Limb (tissue), 2 donors: ENCODE data around the gene ME3.
"Not testable (repeated sequence)": the region's sequence is repeated elsewhere in the genome, so short reads cannot be mapped to it uniquely, and the experiment has no call there.

Experiments
- DNase-seq, 2 donors: peaks; one replicate each; pipeline ENCODE4 v3.0.0-alpha.2; 2016; ENCODE audit errors: extremely low spot score in 2 of 2

Gene ME3

GRCh38 chr11:86435711-86436110, 236.7 kb downstream of the ME3 start:
- DNase-seq: no peak

- not testable (repeated sequence) for DNase-seq
These were observed 238.9 kb downstream of the ME3 start for GRCh38 chr11:86433361-86434095.

- DNase-seq: no peak
These were observed 241.2 kb downstream of the ME3 start for GRCh38 chr11:86431258-86431657.

- no peak for DNase-seq
These were observed 245.0 kb downstream of the ME3 start for GRCh38 chr11:86427441-86427840.

GRCh38 chr11:86423488-86423887, 248.9 kb downstream of the ME3 start:
- not testable (repeated sequence) for DNase-seq

GRCh38 chr11:86422371-86422770, 250.0 kb downstream of the ME3 start:
- no peak for DNase-seq

GRCh38 chr11:86421946-86422345, 250.5 kb downstream of the ME3 start:
- DNase-seq: no peak

- DNase-seq: no peak
These were observed 253.5 kb downstream of the ME3 start for GRCh38 chr11:86418917-86419316.

- no peak for DNase-seq
These were observed 253.9 kb downstream of the ME3 start for GRCh38 chr11:86418513-86418912.

GRCh38 chr11:86418106-86418505, 254.3 kb downstream of the ME3 start:
- no peak for DNase-seq

GRCh38 chr11:86416951-86417350, 255.5 kb downstream of the ME3 start:
- not testable (repeated sequence) for DNase-seq

GRCh38 chr11:86416494-86416893, 255.9 kb downstream of the ME3 start:
- no peak for DNase-seq

- DNase-seq: no peak
These were observed 257.4 kb downstream of the ME3 start for GRCh38 chr11:86415026-86415425.

GRCh38 chr11:86414032-86414431, 258.4 kb downstream of the ME3 start:
- DNase-seq: no peak

GRCh38 chr11:86408845-86409244, 263.6 kb downstream of the ME3 start:
- DNase-seq: no peak

GRCh38 chr11:86403458-86403857, 269.0 kb downstream of the ME3 start:
- DNase-seq: no peak

- no peak for DNase-seq
These were observed 274.3 kb downstream of the ME3 start for GRCh38 chr11:86398106-86398505.

- no peak for DNase-seq
These were observed 275.1 kb downstream of the ME3 start for GRCh38 chr11:86397351-86397750.

- no peak for DNase-seq
These were observed 276.0 kb downstream of the ME3 start for GRCh38 chr11:86396396-86396795.

- DNase-seq: no peak
These were observed 277.3 kb downstream of the ME3 start for GRCh38 chr11:86395061-86395551.
